22Rv1 (cell line): ENCODE results near the gene GPC6.

Experiments
- ZFX ChIP-seq: fragments of 450-650 bp; IDR thresholded peaks from 2 replicates; pipeline ENCODE4 v1.6.1; 2017; ENCODE audit warnings: antibody characterized with exemption, borderline replicate concordance
- TF ChIP-seq, protein P1 (sequence below): fragments of 450-650 bp; IDR thresholded peaks from 2 replicates; pipeline ENCODE4 v1.5.1; 2017; ENCODE audit warnings: mild to moderate bottlenecking

DNA sequence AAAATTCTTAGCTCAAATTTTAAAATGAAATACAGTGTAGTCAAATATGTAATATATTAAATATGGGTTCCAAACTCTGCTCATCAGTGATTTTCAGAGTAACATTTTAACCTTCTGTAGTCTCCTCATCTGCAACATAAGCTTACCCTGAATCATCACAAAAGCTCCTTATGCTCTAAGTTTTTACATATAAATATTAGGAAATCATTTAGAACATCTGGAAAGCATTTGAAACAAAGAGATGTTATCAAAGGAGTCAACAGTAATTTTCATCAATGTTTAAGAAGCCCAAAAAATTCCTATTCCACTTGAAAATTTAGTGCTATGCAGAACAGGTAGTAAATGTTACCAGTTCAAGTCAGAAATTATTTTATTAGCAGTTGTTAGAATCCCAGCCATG, 1028.1 kb downstream of the GPC6 start:
- TF ChIP-seq, protein P1, sequence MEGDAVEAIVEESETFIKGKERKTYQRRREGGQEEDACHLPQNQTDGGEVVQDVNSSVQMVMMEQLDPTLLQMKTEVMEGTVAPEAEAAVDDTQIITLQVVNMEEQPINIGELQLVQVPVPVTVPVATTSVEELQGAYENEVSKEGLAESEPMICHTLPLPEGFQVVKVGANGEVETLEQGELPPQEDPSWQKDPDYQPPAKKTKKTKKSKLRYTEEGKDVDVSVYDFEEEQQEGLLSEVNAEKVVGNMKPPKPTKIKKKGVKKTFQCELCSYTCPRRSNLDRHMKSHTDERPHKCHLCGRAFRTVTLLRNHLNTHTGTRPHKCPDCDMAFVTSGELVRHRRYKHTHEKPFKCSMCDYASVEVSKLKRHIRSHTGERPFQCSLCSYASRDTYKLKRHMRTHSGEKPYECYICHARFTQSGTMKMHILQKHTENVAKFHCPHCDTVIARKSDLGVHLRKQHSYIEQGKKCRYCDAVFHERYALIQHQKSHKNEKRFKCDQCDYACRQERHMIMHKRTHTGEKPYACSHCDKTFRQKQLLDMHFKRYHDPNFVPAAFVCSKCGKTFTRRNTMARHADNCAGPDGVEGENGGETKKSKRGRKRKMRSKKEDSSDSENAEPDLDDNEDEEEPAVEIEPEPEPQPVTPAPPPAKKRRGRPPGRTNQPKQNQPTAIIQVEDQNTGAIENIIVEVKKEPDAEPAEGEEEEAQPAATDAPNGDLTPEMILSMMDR, result no peak
- TF ChIP-seq ZFX, result no peak
